IPS-15b (cell line): ENCODE measurements around the gene PARVB.

Source experiments
- H3K27me3 ChIP-seq: one replicate; pipeline ENCODE4 v1.6.1; 2013; ENCODE audit warnings: low read length; ENCODE audit not compliant: control insufficient read depth, insufficient read depth
- H3K36me3 ChIP-seq: one replicate; pipeline ENCODE4 v1.6.1; 2013; ENCODE audit warnings: low read length; ENCODE audit not compliant: control insufficient read depth, insufficient read depth
- H3K4me1 ChIP-seq: one replicate; pipeline ENCODE4 v1.6.1; 2013; ENCODE audit warnings: mild to moderate bottlenecking, low read length; ENCODE audit not compliant: control insufficient read depth, insufficient read depth
- H3K4me3 ChIP-seq: one replicate; pipeline ENCODE4 v1.5.1; 2013; ENCODE audit warnings: low read depth, low read length
- H3K9ac ChIP-seq: one replicate; pipeline ENCODE4 v1.6.1; 2013; ENCODE audit warnings: low read depth, mild to moderate bottlenecking, low read length
- H3K9me3 ChIP-seq: one replicate; pipeline ENCODE4 v1.6.1; 2013; ENCODE audit warnings: mild to moderate bottlenecking, low read length; ENCODE audit not compliant: control insufficient read depth, insufficient read depth

PARVB gene

GRCh38 chr22:44136786-44137185, 112.7 kb downstream of the PARVB start:
- Histone ChIP-seq H3K4me1 (peaks cover 5% of the 10 kb centered on the region), H3K4me3 (no peak overlapping the region), H3K9me3 (peaks cover 6% of the 10 kb centered on the region), H3K27me3 (no peaks in the 10 kb centered on the region), H3K9ac (no peak overlapping the region), H3K36me3 (peaks cover 8% of the 10 kb centered on the region)

GRCh38 chr22:44137415-44137814, 113.3 kb downstream of the PARVB start:
- H3K4me3 ChIP-seq = no peak overlapping the region
- H3K9ac ChIP-seq = no peak overlapping the region
- H3K4me1 ChIP-seq = peaks cover 3% of the 10 kb centered on the region
- H3K36me3 ChIP-seq = peaks cover 8% of the 10 kb centered on the region
- H3K27me3 ChIP-seq = no peaks in the 10 kb centered on the region
- peaks cover 6% of the 10 kb centered on the region for H3K9me3 ChIP-seq

GRCh38 chr22:44139773-44140172, 115.7 kb downstream of the PARVB start:
- Histone ChIP-seq H3K27me3 (no peaks in the 10 kb centered on the region), H3K4me1 (no peaks in the 10 kb centered on the region), H3K4me3 (no peak overlapping the region), H3K9ac (no peak overlapping the region), H3K36me3 (peaks cover 8% of the 10 kb centered on the region), H3K9me3 (peaks cover 6% of the 10 kb centered on the region)

- H3K4me1 ChIP-seq = peaks cover 16% of the 10 kb centered on the region
- no peaks in the 10 kb centered on the region for H3K9me3 ChIP-seq
- no peaks in the 10 kb centered on the region for H3K27me3 ChIP-seq
- no peak overlapping the region for H3K4me3 ChIP-seq
- H3K36me3 ChIP-seq = peaks cover 4% of the 10 kb centered on the region
- no peak overlapping the region for H3K9ac ChIP-seq
These were observed 118.5 kb downstream of the PARVB start for GRCh38 chr22:44142421-44143104.

- Histone ChIP-seq H3K4me3 (no peak overlapping the region), H3K36me3 (no peaks in the 10 kb centered on the region), H3K27me3 (no peaks in the 10 kb centered on the region), H3K9me3 (no peaks in the 10 kb centered on the region), H3K9ac (no peak overlapping the region), H3K4me1 (peaks cover 19% of the 10 kb centered on the region)
These were observed 119.0 kb downstream of the PARVB start for GRCh38 chr22:44143105-44143474.

- H3K27me3 ChIP-seq = no peaks in the 10 kb centered on the region
- H3K4me1 ChIP-seq = peaks cover 24% of the 10 kb centered on the region
- H3K4me3 ChIP-seq = no peak overlapping the region
- no peaks in the 10 kb centered on the region for H3K9me3 ChIP-seq
- no peaks in the 10 kb centered on the region for H3K36me3 ChIP-seq
- H3K9ac ChIP-seq = no peak overlapping the region
These were observed 119.5 kb downstream of the PARVB start for GRCh38 chr22:44143579-44143978.

- peaks cover 27% of the 10 kb centered on the region for H3K4me1 ChIP-seq
- no peak overlapping the region for H3K4me3 ChIP-seq
- no peaks in the 10 kb centered on the region for H3K36me3 ChIP-seq
- no peaks in the 10 kb centered on the region for H3K27me3 ChIP-seq
- no peaks in the 10 kb centered on the region for H3K9me3 ChIP-seq
- no peak overlapping the region for H3K9ac ChIP-seq
These were observed 120.0 kb downstream of the PARVB start for GRCh38 chr22:44144046-44144569.

- Histone ChIP-seq H3K9me3 (no peaks in the 10 kb centered on the region), H3K27me3 (no peaks in the 10 kb centered on the region), H3K36me3 (no peaks in the 10 kb centered on the region), H3K4me1 (peaks cover 27% of the 10 kb centered on the region), H3K9ac (no peak overlapping the region), H3K4me3 (no peak overlapping the region)
These were observed 121.4 kb downstream of the PARVB start for GRCh38 chr22:44145544-44145943.

GRCh38 chr22:44146088-44146861, 122.2 kb downstream of the PARVB start:
- peak overlapping the region; percentile 3 for H3K4me3 ChIP-seq

GRCh38 chr22:44147008-44147645, 123.0 kb downstream of the PARVB start:
- H3K27me3 ChIP-seq = no peaks in the 10 kb centered on the region
- no peaks in the 10 kb centered on the region for H3K9me3 ChIP-seq
- H3K4me1 ChIP-seq = peaks cover 27% of the 10 kb centered on the region
- H3K4me3 ChIP-seq = no peak overlapping the region
- no peak overlapping the region for H3K9ac ChIP-seq
- no peaks in the 10 kb centered on the region for H3K36me3 ChIP-seq

More at GRCh38 chr22:44146088-44146861, 122.2 kb downstream of the PARVB start:
- Histone ChIP-seq H3K27me3 (no peaks in the 10 kb centered on the region), H3K36me3 (no peaks in the 10 kb centered on the region), H3K9me3 (no peaks in the 10 kb centered on the region), H3K9ac (no peak overlapping the region), H3K4me1 (peaks cover 27% of the 10 kb centered on the region)

- H3K4me1 ChIP-seq = peaks cover 27% of the 10 kb centered on the region
- H3K27me3 ChIP-seq = no peaks in the 10 kb centered on the region
- peak overlapping the region; percentile 23 for H3K4me3 ChIP-seq
These were observed 123.9 kb downstream of the PARVB start for GRCh38 chr22:44147821-44148574.

More at GRCh38 chr22:44147821-44148574, 123.9 kb downstream of the PARVB start:
- H3K9me3 ChIP-seq = no peaks in the 10 kb centered on the region
- no peaks in the 10 kb centered on the region for H3K36me3 ChIP-seq
- no peak overlapping the region for H3K9ac ChIP-seq
